Upper lobe of left lung (tissue), 4 donors: Measurements from ENCODE around the gene CNST.

Source experiments
- EP300 ChIP-seq, 4 donors: sonication (generic); formaldehyde crosslinking; IDR thresholded peaks; one replicate each; pipeline ENCODE4 v1.5.1; 2017; ENCODE audit warnings: antibody characterized with exemption in 4 of 4, control low read depth in 2 of 4
- POLR2A ChIP-seq, 4 donors: fragments of 450-650 bp; IDR thresholded peaks; one replicate each; pipeline ENCODE4 v1.5.1; 2016 to 2017; ENCODE audit warnings: antibody characterized with exemption in 4 of 4, mild to moderate bottlenecking in 2 of 4
- TF ChIP-seq, protein P1 (sequence below), 6 experiments: fragments of 450-650 bp in 4 of 6; fragments of 200-600 bp in 2 of 6; sonication (generic) in 2 of 6; IDR thresholded peaks; one replicate each; pipeline ENCODE4 v1.5.1; 2016 to 2019; ENCODE audit warnings: antibody characterized with exemption in 6 of 6

DNA sequence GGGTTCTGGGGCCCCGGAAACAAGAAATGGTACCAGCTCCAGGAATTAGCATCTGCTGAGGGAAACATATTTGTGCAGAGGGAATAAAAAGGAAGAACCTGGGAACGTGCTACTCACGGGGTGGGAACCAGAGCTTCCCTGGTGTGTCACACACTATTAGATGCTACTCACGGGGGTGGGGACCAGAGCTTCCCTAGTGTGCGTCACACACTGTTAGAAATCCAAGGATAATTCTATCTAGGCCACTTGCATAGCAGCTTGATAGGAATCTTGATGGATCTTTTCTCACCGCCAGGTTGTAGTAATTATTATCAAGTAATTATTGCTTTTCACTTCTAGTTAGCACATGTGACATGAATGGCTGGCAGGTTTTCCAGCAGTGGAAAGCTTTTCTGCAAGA lies 103.4 kb downstream of the CNST start:
- TF ChIP-seq, protein P1, sequence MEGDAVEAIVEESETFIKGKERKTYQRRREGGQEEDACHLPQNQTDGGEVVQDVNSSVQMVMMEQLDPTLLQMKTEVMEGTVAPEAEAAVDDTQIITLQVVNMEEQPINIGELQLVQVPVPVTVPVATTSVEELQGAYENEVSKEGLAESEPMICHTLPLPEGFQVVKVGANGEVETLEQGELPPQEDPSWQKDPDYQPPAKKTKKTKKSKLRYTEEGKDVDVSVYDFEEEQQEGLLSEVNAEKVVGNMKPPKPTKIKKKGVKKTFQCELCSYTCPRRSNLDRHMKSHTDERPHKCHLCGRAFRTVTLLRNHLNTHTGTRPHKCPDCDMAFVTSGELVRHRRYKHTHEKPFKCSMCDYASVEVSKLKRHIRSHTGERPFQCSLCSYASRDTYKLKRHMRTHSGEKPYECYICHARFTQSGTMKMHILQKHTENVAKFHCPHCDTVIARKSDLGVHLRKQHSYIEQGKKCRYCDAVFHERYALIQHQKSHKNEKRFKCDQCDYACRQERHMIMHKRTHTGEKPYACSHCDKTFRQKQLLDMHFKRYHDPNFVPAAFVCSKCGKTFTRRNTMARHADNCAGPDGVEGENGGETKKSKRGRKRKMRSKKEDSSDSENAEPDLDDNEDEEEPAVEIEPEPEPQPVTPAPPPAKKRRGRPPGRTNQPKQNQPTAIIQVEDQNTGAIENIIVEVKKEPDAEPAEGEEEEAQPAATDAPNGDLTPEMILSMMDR (IDR thresholded peaks at IDR 0.05), result no peak
- no peak for TF ChIP-seq EP300 (IDR thresholded peaks at IDR 0.05)
- TF ChIP-seq POLR2A (IDR thresholded peaks at IDR 0.05), result no peak
